LNCAP (cell line): Measurements from ENCODE around the gene ERVMER34-1.

Experiments used
- TF ChIP-seq, protein P1 (sequence below): fragments of 450-650 bp; IDR thresholded peaks from 2 replicates; pipeline ENCODE4 v1.5.1; 2017; ENCODE audit warnings: mild to moderate bottlenecking

Gene ERVMER34-1

DNA sequence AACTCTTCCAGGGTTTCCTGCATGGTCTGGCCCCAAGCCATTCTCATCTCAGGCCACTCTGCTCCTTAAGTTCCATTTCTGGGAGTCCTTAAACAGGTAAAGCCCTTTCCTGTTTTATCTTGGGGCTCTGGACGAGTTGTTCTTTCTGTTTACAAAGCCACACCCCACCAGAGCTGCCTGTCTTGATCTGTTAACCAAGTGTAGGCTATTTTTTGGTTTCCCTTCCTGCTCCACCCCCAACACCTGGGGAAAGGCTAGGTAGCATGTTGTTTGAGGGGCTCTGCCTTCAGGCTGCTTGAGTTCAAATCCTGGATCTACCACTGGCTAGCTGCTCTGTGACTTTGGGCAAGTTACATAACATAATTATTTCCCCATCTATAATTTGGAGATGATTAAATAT, 40.0 kb downstream of the ERVMER34-1 start:
- TF ChIP-seq, protein P1, sequence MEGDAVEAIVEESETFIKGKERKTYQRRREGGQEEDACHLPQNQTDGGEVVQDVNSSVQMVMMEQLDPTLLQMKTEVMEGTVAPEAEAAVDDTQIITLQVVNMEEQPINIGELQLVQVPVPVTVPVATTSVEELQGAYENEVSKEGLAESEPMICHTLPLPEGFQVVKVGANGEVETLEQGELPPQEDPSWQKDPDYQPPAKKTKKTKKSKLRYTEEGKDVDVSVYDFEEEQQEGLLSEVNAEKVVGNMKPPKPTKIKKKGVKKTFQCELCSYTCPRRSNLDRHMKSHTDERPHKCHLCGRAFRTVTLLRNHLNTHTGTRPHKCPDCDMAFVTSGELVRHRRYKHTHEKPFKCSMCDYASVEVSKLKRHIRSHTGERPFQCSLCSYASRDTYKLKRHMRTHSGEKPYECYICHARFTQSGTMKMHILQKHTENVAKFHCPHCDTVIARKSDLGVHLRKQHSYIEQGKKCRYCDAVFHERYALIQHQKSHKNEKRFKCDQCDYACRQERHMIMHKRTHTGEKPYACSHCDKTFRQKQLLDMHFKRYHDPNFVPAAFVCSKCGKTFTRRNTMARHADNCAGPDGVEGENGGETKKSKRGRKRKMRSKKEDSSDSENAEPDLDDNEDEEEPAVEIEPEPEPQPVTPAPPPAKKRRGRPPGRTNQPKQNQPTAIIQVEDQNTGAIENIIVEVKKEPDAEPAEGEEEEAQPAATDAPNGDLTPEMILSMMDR = no peak

DNA sequence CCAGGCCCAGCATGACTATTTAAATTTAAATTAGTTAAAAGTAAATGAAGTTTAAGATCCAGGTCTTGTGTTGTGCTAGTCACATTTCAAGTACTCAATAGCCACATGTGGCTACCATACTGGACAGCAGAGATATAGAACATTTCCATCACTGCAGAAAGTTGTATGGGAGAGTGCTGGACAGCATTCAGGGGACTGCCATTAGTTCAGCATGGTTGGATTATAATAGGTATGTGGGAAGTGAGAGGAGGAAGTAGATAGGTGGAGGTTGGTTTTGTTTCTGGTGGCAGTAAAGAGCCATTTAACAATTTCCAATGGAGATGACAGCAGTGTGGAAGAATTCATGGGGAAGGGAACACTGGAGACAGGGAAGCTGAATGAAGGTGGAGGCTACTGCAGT, 42.1 kb downstream of the ERVMER34-1 start:
- TF ChIP-seq, protein P1 = no peak

DNA sequence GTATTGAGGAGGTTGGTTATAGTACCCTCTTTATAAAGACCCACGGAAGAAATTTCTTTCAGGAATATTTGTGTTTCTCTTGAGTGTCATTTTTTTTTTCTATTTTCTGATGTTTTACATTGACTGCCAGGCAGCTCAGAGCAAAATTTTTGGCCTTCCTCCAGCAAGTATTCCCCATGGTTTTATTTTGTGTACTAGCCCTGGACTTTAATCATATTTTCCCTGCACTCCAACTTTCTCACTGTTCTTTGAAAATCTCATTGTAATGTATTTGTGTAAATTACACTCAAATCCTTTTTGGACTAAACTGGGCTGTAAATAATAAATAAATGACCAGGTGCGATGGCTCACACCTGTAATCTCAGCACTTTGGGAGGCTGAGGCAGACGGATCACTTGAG, 46.6 kb downstream of the ERVMER34-1 start:
- TF ChIP-seq, protein P1 = no peak

DNA sequence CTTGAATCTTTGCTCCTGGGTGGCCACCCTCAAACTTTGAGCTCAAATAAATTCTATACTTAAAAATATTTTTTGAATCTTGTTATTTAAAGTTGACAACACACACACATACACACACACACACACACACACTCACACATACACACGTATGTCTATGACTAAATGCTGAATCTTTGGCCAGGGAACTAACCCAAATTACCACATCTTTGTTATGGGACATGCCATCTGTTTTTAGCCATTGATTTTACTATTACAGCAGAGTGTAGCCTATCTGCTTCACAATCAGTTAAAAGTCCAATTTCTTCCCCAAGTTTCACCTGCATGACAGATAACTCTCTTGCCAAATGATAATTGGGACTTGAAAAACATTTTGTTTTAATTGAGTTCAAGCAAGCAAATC, 47.1 kb downstream of the ERVMER34-1 start:
- TF ChIP-seq, protein P1 = no peak

DNA sequence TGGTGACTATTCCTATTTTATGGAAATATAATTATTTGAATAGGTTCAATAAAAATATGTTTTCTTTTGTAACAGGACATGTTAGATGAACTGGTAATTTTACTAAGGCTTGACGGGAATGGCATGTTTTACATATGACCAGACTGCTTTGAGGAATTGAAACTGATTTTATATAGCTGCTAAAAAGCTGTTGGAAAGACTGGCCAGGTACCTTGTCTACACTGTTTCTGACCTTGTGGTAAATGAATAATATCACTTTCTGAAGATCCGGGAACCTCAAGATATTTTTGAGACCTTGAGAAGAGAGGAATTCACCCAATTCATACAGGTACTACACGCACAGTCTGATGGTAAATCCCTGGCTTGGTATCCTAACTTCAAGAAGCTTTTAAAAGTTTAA, 50.0 kb downstream of the ERVMER34-1 start:
- TF ChIP-seq, protein P1 = no peak

DNA sequence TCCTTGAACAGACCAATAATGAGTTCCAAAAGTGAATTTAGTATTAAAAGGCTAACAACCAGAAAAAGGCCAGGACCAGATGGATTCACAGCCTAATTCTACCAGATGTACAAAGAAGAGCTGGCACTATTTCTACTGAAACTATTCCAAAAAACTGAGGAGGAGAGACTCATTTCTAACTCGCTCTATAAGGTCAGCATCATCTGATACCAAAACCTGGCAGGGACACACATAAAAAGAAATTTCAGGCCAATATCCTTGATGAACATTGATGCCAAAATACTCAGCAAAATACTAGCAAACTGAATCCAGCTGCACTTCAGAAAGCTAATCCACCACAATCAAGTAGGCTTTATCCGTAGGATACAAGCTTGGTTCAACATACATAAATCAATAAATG, 56.3 kb downstream of the ERVMER34-1 start:
- TF ChIP-seq, protein P1 = no peak

DNA sequence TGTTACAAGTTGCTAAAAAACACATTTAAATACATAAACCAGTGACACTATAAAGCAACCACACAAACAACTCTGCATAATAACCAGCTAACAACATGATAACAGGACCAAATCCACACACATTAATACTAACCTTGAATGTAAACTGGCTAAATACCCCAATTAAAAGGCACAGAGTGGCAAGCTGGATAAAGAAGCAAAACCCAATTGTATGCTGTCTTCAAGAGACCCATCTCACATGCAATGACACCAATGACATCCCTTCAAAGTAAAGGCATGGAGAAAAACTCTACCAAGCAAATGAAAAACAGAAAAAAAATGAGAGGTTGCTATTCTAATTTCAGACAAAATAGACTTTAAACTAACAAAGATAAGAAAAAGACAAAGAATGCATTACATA, 57.7 kb downstream of the ERVMER34-1 start:
- TF ChIP-seq, protein P1 = no peak
